Activated T-cell treated with anti-CD3 and anti-CD28 coated beads, Interleukin-2, amount 50 U/mL, for 4 hours (primary cell): ENCODE results near the gene NEGR1. TPM values are rescaled to one million over a fixed set of nuclear protein-coding genes. Genes with fewer than 3 reads are reported as not detected.

Experiments
- ATAC-seq, 2 donors: fragments of 200-7000 bp; cut with Tn5 transposase; one replicate each; pipeline ENCODE4 v1.10.0; 2021
- DNase-seq: peaks from one replicate; pipeline ENCODE4 v3.0.0-alpha.2; 2020
- H3K27me3 Mint-ChIP-seq: one replicate; pipeline ENCODE4 v1.8.0; 2021; ENCODE audit warnings: low read depth, mixed read lengths
- H3K36me3 Mint-ChIP-seq: one replicate; pipeline ENCODE4 v1.8.0; 2022; ENCODE audit warnings: mixed read lengths; ENCODE audit not compliant: insufficient read depth
- H3K4me1 Mint-ChIP-seq: one replicate; pipeline ENCODE4 v1.8.0; 2021; ENCODE audit warnings: low read depth, mixed read lengths
- H3K4me3 Mint-ChIP-seq: one replicate; pipeline ENCODE4 v1.8.0; 2021; ENCODE audit warnings: mild to moderate bottlenecking, moderate library complexity, mixed read lengths
- H3K9me3 Mint-ChIP-seq: one replicate; pipeline ENCODE4 v1.8.0; 2021; ENCODE audit warnings: mixed read lengths
- total RNA-seq, 3 donors: library from RNA; stranded (reverse); gene quantifications; one replicate each; pipeline ENCODE4 v1.2.1, GENCODE V29; 2021

The NEGR1 gene
- total RNA-seq, 3 donors from 2014 or later = not detected

GRCh38 chr1:72009173-72010093 is 272.9 kb downstream of the NEGR1 start:
- peaks cover 3% of the 10 kb centered on the region for H3K9me3 Mint-ChIP-seq
- ATAC-seq (no peak), DNase-seq (no peak)
- H3K4me1 Mint-ChIP-seq = no peaks in the 10 kb centered on the region
- H3K36me3 Mint-ChIP-seq = no peaks in the 10 kb centered on the region
- H3K4me3 Mint-ChIP-seq = no peak overlapping the region
- H3K27me3 Mint-ChIP-seq = no peaks in the 10 kb centered on the region

GRCh38 chr1:72007312-72007711 is 275.0 kb downstream of the NEGR1 start:
- Mint-ChIP-seq H3K27me3 (no peaks in the 10 kb centered on the region), H3K9me3 (peaks cover 3% of the 10 kb centered on the region), H3K36me3 (no peaks in the 10 kb centered on the region), H3K4me3 (no peak overlapping the region), H3K4me1 (no peaks in the 10 kb centered on the region)
- DNase-seq (no peak), ATAC-seq (no peak)

DNA sequence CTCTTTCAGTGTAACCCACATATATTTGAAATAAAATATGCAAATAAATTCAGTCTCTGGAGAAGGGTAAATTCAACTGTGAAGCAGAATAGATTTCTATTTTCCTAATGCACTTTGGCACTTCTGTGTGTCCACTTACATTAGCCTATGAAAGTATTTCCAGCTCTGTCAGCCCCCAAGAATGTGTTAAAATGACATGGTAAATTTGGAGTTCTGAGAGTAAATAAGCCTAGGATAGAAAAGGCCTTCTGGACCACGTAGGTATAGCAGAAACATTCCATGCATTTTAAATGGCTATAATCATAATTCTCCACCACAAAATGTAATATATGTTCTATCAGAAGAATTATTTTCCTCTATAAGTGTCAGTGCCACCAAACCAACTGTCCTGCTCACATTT is 276.2 kb downstream of the NEGR1 start:
- Mint-ChIP-seq H3K4me1 (no peaks in the 10 kb centered on the region), H3K4me3 (no peak overlapping the region), H3K27me3 (no peaks in the 10 kb centered on the region), H3K36me3 (no peaks in the 10 kb centered on the region), H3K9me3 (peaks cover 3% of the 10 kb centered on the region)
- ATAC-seq (no peak), DNase-seq (no peak)

DNA sequence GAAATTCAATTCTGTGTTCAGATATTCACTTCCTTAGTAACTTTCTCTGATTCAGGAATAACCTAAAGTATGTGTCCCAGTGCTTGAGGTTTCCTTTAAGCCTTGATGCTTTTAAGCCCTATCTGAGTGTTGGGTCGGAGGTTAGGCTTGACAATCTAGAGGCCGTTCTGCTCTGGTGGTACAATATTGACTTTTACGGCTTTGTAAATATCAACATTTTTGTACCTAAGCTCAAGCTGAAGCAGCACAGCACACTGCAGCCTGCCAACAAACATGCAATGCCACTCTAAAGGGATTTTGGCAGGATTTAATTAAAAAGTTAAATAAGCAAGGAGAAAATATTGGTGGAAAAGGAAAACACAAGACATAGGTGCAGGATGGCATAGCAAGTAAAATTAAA is 279.2 kb downstream of the NEGR1 start:
- ATAC-seq (no peak), DNase-seq (no peak)
- H3K36me3 Mint-ChIP-seq = no peaks in the 10 kb centered on the region
- H3K27me3 Mint-ChIP-seq = no peaks in the 10 kb centered on the region
- no peaks in the 10 kb centered on the region for H3K4me1 Mint-ChIP-seq
- no peaks in the 10 kb centered on the region for H3K9me3 Mint-ChIP-seq
- no peak overlapping the region for H3K4me3 Mint-ChIP-seq

GRCh38 chr1:72000809-72001208 is 281.5 kb downstream of the NEGR1 start:
- ATAC-seq = no peak
- no peak overlapping the region for H3K4me3 Mint-ChIP-seq
- H3K9me3 Mint-ChIP-seq = peaks cover 4% of the 10 kb centered on the region
- DNase-seq = no peak
- H3K4me1 Mint-ChIP-seq = no peaks in the 10 kb centered on the region
- H3K36me3 Mint-ChIP-seq = no peaks in the 10 kb centered on the region
- H3K27me3 Mint-ChIP-seq = no peaks in the 10 kb centered on the region

- Mint-ChIP-seq H3K4me1 (no peaks in the 10 kb centered on the region), H3K36me3 (no peaks in the 10 kb centered on the region), H3K9me3 (peaks cover 10% of the 10 kb centered on the region), H3K4me3 (no peak overlapping the region), H3K27me3 (no peaks in the 10 kb centered on the region)
- no peak for DNase-seq
- no peak for ATAC-seq
Observed at GRCh38 chr1:71994646-71995045, 287.7 kb downstream of the NEGR1 start.

- ATAC-seq = no peak
- no peaks in the 10 kb centered on the region for H3K27me3 Mint-ChIP-seq
- no peak overlapping the region for H3K4me3 Mint-ChIP-seq
- no peaks in the 10 kb centered on the region for H3K4me1 Mint-ChIP-seq
- no peaks in the 10 kb centered on the region for H3K36me3 Mint-ChIP-seq
- H3K9me3 Mint-ChIP-seq = peaks cover 6% of the 10 kb centered on the region
- no peak for DNase-seq
Observed at GRCh38 chr1:71987181-71987580, 295.2 kb downstream of the NEGR1 start.

DNA sequence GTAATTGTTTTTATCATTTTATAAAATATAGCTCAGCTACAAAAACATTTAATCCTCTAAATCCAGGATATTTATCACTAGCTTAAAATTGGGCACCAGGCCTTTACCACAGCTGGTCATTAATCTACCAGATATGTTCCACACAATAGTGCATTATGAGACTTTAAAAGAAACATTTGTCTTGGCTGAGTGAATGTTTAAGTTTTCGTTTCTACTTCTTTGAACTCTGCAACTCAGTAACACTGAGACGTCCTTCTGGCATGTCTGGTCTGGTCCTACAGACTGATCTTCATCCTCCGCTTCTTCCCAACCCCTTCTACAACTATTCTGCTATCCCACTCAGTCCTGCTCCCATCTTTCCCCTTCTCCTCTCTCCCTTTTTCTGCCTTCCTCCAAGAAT is 296.2 kb downstream of the NEGR1 start:
- peaks cover 6% of the 10 kb centered on the region for H3K9me3 Mint-ChIP-seq
- H3K4me3 Mint-ChIP-seq = no peak overlapping the region
- H3K4me1 Mint-ChIP-seq = no peaks in the 10 kb centered on the region
- no peaks in the 10 kb centered on the region for H3K27me3 Mint-ChIP-seq
- ATAC-seq = no peak
- no peak for DNase-seq
- no peaks in the 10 kb centered on the region for H3K36me3 Mint-ChIP-seq

GRCh38 chr1:71980556-71980955 is 301.8 kb downstream of the NEGR1 start:
- H3K4me1 Mint-ChIP-seq = no peaks in the 10 kb centered on the region
- no peaks in the 10 kb centered on the region for H3K36me3 Mint-ChIP-seq
- ATAC-seq (no peak), DNase-seq (no peak)
- peaks cover 3% of the 10 kb centered on the region for H3K9me3 Mint-ChIP-seq
- no peak overlapping the region for H3K4me3 Mint-ChIP-seq
- H3K27me3 Mint-ChIP-seq = no peaks in the 10 kb centered on the region

DNA sequence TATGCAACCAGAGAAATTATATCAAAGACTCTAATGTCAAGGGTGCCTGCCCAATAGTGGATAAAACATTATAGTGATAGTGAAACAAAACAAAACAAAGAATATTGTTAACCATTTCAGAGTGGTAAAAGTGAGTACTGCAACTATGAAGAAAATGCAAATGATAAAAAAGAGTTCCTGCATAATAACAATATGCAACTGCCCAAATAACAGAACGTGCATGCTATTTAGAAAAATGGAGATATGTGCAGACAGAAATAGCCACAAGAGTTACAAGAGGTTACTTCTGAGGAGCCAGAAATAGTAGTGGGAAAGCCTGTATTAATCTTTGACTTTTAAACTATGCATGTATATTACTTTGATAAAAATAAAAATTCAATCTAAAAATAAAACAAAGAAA is 302.5 kb downstream of the NEGR1 start:
- no peaks in the 10 kb centered on the region for H3K36me3 Mint-ChIP-seq
- no peaks in the 10 kb centered on the region for H3K27me3 Mint-ChIP-seq
- peaks cover 3% of the 10 kb centered on the region for H3K9me3 Mint-ChIP-seq
- ATAC-seq = no peak
- no peak overlapping the region for H3K4me3 Mint-ChIP-seq
- H3K4me1 Mint-ChIP-seq = no peaks in the 10 kb centered on the region
- no peak for DNase-seq

- peaks cover 10% of the 10 kb centered on the region for H3K9me3 Mint-ChIP-seq
- H3K4me3 Mint-ChIP-seq = no peak overlapping the region
- H3K4me1 Mint-ChIP-seq = no peaks in the 10 kb centered on the region
- DNase-seq (no peak), ATAC-seq (no peak)
- H3K36me3 Mint-ChIP-seq = no peaks in the 10 kb centered on the region
- no peaks in the 10 kb centered on the region for H3K27me3 Mint-ChIP-seq
Observed at GRCh38 chr1:71967670-71968069, 314.7 kb downstream of the NEGR1 start.

- H3K27me3 Mint-ChIP-seq = no peaks in the 10 kb centered on the region
- H3K9me3 Mint-ChIP-seq = peaks cover 6% of the 10 kb centered on the region
- no peak for DNase-seq
- H3K4me1 Mint-ChIP-seq = no peaks in the 10 kb centered on the region
- no peak overlapping the region for H3K4me3 Mint-ChIP-seq
- no peak for ATAC-seq
- no peaks in the 10 kb centered on the region for H3K36me3 Mint-ChIP-seq
Observed at GRCh38 chr1:71964188-71964587, 318.2 kb downstream of the NEGR1 start.

GRCh38 chr1:71956613-71957285 is 325.6 kb downstream of the NEGR1 start:
- Mint-ChIP-seq H3K27me3 (no peaks in the 10 kb centered on the region), H3K9me3 (peaks cover 14% of the 10 kb centered on the region), H3K4me1 (no peaks in the 10 kb centered on the region), H3K4me3 (no peak overlapping the region), H3K36me3 (no peaks in the 10 kb centered on the region)
- ATAC-seq (no peak), DNase-seq (no peak)

DNA sequence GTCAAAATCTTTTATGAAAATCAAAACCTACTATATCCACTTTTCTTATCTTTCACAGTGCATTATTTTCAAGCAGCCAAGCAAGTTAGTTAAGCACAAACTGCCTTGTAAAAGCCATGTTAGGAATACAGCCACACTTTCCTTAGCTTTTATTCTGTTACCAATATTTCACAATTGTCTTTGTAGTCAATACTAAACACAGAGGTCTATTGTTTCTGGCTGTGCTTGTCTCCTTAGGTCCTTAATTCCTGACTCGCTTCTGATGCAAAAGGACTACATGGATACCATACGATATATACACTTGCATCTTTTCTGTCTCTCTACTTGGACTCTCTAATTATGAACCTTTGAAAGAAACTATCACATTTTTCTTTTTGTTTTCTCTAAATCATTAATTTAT is 331.8 kb downstream of the NEGR1 start:
- no peak for ATAC-seq
- peaks cover 4% of the 10 kb centered on the region for H3K9me3 Mint-ChIP-seq
- no peaks in the 10 kb centered on the region for H3K4me1 Mint-ChIP-seq
- no peak overlapping the region for H3K4me3 Mint-ChIP-seq
- DNase-seq = no peak
- no peaks in the 10 kb centered on the region for H3K27me3 Mint-ChIP-seq
- no peaks in the 10 kb centered on the region for H3K36me3 Mint-ChIP-seq

DNA sequence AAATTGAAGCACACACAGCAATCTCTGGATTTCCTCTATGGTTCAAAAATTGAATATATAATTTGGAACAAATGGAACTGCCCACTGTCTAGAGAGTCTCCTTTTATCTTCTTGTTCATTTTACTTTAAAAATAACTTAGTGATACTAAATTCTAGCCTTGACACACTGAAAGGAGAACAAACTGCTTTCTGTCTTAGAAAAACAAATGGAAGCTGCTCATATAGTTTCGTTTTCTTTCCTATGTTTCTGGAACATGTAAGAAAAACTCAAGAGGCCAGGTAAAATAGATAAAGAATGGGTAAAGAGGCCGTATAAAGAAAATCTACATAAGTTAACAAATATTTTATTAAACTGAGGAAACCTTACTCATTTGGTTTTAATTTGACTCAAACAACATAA is 332.7 kb downstream of the NEGR1 start:
- H3K4me3 Mint-ChIP-seq = no peak overlapping the region
- DNase-seq = no peak
- no peaks in the 10 kb centered on the region for H3K36me3 Mint-ChIP-seq
- no peak for ATAC-seq
- H3K4me1 Mint-ChIP-seq = no peaks in the 10 kb centered on the region
- H3K9me3 Mint-ChIP-seq = peaks cover 4% of the 10 kb centered on the region
- no peaks in the 10 kb centered on the region for H3K27me3 Mint-ChIP-seq
